Measurements from ENCODE around the gene NRIP1.

NRIP1 gene

GRCh38 chr21:14985306-14985705 lies 79.5 kb downstream of the NRIP1 start:
- TF ChIP-seq, protein P1, sequence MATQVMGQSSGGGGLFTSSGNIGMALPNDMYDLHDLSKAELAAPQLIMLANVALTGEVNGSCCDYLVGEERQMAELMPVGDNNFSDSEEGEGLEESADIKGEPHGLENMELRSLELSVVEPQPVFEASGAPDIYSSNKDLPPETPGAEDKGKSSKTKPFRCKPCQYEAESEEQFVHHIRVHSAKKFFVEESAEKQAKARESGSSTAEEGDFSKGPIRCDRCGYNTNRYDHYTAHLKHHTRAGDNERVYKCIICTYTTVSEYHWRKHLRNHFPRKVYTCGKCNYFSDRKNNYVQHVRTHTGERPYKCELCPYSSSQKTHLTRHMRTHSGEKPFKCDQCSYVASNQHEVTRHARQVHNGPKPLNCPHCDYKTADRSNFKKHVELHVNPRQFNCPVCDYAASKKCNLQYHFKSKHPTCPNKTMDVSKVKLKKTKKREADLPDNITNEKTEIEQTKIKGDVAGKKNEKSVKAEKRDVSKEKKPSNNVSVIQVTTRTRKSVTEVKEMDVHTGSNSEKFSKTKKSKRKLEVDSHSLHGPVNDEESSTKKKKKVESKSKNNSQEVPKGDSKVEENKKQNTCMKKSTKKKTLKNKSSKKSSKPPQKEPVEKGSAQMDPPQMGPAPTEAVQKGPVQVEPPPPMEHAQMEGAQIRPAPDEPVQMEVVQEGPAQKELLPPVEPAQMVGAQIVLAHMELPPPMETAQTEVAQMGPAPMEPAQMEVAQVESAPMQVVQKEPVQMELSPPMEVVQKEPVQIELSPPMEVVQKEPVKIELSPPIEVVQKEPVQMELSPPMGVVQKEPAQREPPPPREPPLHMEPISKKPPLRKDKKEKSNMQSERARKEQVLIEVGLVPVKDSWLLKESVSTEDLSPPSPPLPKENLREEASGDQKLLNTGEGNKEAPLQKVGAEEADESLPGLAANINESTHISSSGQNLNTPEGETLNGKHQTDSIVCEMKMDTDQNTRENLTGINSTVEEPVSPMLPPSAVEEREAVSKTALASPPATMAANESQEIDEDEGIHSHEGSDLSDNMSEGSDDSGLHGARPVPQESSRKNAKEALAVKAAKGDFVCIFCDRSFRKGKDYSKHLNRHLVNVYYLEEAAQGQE (IDR thresholded peaks at IDR 0.05; ENCODE audit: low read depth): no peak
- TF ChIP-seq EP300 (IDR thresholded peaks at IDR 0.05; ENCODE audit: borderline replicate concordance) (no peak), EGR1 (IDR thresholded peaks at IDR 0.05) (no peak), MAX (IDR thresholded peaks at IDR 0.05) (no peak)

DNA sequence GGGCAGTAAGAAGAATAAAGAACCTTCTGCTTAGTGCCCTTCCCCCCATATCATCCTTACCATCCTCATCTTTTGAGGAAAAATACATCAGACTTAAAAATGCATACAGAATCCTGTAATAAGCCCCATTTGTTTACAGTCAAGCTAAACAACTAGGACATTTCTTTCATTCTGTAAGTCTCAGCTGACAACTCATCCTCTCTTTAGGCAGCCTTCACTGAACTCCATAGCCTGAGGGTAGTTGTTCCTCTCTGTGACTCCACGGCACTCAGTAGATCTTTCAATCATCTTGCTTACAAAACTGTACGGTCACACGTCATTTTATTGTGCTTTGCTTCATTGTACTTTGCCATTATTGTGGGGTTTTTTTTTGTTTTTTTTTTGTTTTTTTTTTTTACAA lies 82.5 kb downstream of the NRIP1 start:
- TF ChIP-seq CREB1 (IDR thresholded peaks at IDR 0.05; ENCODE audit: low read depth) (no peak), EP300 (IDR thresholded peaks at IDR 0.05; ENCODE audit: borderline replicate concordance) (no peak), USF1 (IDR thresholded peaks at IDR 0.05) (no peak), TCF12 (IDR thresholded peaks at IDR 0.05; ENCODE audit: low read depth) (no peak), CEBPB (IDR thresholded peaks at IDR 0.05) (no peak), RAD21 (IDR thresholded peaks at IDR 0.05; ENCODE audit: low read depth) (no peak), NFIC (IDR thresholded peaks at IDR 0.05) (no peak), ZBTB7A (IDR thresholded peaks at IDR 0.05; ENCODE audit: low read depth) (no peak), TEAD4 (IDR thresholded peaks at IDR 0.05) (no peak), YY1 (IDR thresholded peaks at IDR 0.05; ENCODE audit: low read depth) (no peak)
- TF ChIP-seq, protein P1 (IDR thresholded peaks at IDR 0.05; ENCODE audit: low read depth): no peak

- no peak for TF ChIP-seq EGR1 (IDR thresholded peaks at IDR 0.05)
- no peak for TF ChIP-seq USF1 (IDR thresholded peaks at IDR 0.05)
- no peak for TF ChIP-seq NFIC (IDR thresholded peaks at IDR 0.05)
- TF ChIP-seq EP300 (IDR thresholded peaks at IDR 0.05; ENCODE audit: borderline replicate concordance): no peak
- TF ChIP-seq YY1 (IDR thresholded peaks at IDR 0.05; ENCODE audit: low read depth): no peak
- TF ChIP-seq CEBPB (IDR thresholded peaks at IDR 0.05): no peak
- TF ChIP-seq FOXM1 (IDR thresholded peaks at IDR 0.05; ENCODE audit: borderline replicate concordance, low read depth): no peak
- TF ChIP-seq TEAD4 (IDR thresholded peaks at IDR 0.05): no peak
- TF ChIP-seq MAX (IDR thresholded peaks at IDR 0.05): no peak
- no peak for TF ChIP-seq ZBTB7A (IDR thresholded peaks at IDR 0.05; ENCODE audit: low read depth)
Observed at GRCh38 chr21:14981246-14981645, 83.6 kb downstream of the NRIP1 start.

GRCh38 chr21:14979264-14979663 lies 85.5 kb downstream of the NRIP1 start:
- TF ChIP-seq TAF1 (IDR thresholded peaks at IDR 0.05; ENCODE audit: low read depth): no peak
- TF ChIP-seq NFIC (IDR thresholded peaks at IDR 0.05): no peak
- TF ChIP-seq YY1 (IDR thresholded peaks at IDR 0.05; ENCODE audit: low read depth): no peak
- TF ChIP-seq, protein P1 (IDR thresholded peaks at IDR 0.05; ENCODE audit: low read depth): no peak
- no peak for TF ChIP-seq EGR1 (IDR thresholded peaks at IDR 0.05)
- TF ChIP-seq MAX (IDR thresholded peaks at IDR 0.05): no peak
- no peak for TF ChIP-seq EP300 (IDR thresholded peaks at IDR 0.05; ENCODE audit: borderline replicate concordance)
- TF ChIP-seq USF1 (IDR thresholded peaks at IDR 0.05): no peak
- TF ChIP-seq TEAD4 (IDR thresholded peaks at IDR 0.05): no peak
- no peak for TF ChIP-seq RAD21 (IDR thresholded peaks at IDR 0.05; ENCODE audit: low read depth)
- TF ChIP-seq ZBTB7A (IDR thresholded peaks at IDR 0.05; ENCODE audit: low read depth): no peak
- no peak for TF ChIP-seq CEBPB (IDR thresholded peaks at IDR 0.05)
- TF ChIP-seq TCF12 (IDR thresholded peaks at IDR 0.05; ENCODE audit: low read depth): no peak
- TF ChIP-seq FOXM1 (IDR thresholded peaks at IDR 0.05; ENCODE audit: borderline replicate concordance, low read depth): no peak
- TF ChIP-seq CREB1 (IDR thresholded peaks at IDR 0.05; ENCODE audit: low read depth): no peak
